Omental fat pad (tissue), 4 donors: ENCODE data around the gene NTM. TPM values are rescaled to one million over a fixed set of nuclear protein-coding genes. Genes with fewer than 3 reads are reported as not detected.

Source experiments
- ATAC-seq: fragments of 150-250 bp; one replicate; pipeline ENCODE4 v1.9.1; 2016; ENCODE audit warnings: mild to moderate bottlenecking, moderate library complexity; ENCODE audit not compliant: low FRiP score
- DNase-seq: peaks from one replicate; pipeline ENCODE4 v3.0.0-alpha.2; 2019; ENCODE audit warnings: low spot score
- total RNA-seq, 4 donors: library from RNA; depleted of rRNA; stranded (reverse); fragments of >200 nt; gene quantifications; one replicate each; pipeline ENCODE4 v1.1.0, GENCODE V29; 2016
- TF ChIP-seq, protein P1 (sequence below), 3 donors: fragments of 450-650 bp; IDR thresholded peaks; one replicate each; pipeline ENCODE4 v1.5.1; 2016 to 2017; ENCODE audit warnings: antibody characterized with exemption in 3 of 3, mild to moderate bottlenecking in 3 of 3, moderate library complexity in 2 of 3

The NTM gene
- total RNA-seq, 4 donors from 2014 or later = 0.56 to 5.5 (median 2.4) TPM

DNA sequence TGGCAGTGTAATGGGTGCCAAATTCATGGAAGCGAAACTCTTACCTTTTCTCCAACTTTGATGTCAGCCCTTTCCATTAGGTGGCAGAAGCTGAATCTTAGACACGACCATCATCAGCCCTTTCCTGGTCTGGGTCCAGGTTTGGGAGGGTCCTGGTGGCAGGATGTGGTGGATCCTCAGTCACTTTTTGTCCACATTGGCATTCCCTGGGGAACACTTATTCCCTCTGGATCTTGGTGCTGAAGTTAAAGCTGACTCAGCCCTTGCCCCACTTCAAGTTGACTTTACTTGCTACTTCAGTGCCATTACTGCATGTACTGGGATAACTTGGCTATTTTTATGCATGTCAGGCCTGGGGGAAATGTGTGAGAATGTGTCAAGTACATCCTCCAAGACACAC, 16.6 kb upstream of the NTM start:
- DNase-seq (no peak), ATAC-seq (no peak)
- TF ChIP-seq, protein P1, sequence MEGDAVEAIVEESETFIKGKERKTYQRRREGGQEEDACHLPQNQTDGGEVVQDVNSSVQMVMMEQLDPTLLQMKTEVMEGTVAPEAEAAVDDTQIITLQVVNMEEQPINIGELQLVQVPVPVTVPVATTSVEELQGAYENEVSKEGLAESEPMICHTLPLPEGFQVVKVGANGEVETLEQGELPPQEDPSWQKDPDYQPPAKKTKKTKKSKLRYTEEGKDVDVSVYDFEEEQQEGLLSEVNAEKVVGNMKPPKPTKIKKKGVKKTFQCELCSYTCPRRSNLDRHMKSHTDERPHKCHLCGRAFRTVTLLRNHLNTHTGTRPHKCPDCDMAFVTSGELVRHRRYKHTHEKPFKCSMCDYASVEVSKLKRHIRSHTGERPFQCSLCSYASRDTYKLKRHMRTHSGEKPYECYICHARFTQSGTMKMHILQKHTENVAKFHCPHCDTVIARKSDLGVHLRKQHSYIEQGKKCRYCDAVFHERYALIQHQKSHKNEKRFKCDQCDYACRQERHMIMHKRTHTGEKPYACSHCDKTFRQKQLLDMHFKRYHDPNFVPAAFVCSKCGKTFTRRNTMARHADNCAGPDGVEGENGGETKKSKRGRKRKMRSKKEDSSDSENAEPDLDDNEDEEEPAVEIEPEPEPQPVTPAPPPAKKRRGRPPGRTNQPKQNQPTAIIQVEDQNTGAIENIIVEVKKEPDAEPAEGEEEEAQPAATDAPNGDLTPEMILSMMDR (IDR thresholded peaks at IDR 0.05) = no peak

DNA sequence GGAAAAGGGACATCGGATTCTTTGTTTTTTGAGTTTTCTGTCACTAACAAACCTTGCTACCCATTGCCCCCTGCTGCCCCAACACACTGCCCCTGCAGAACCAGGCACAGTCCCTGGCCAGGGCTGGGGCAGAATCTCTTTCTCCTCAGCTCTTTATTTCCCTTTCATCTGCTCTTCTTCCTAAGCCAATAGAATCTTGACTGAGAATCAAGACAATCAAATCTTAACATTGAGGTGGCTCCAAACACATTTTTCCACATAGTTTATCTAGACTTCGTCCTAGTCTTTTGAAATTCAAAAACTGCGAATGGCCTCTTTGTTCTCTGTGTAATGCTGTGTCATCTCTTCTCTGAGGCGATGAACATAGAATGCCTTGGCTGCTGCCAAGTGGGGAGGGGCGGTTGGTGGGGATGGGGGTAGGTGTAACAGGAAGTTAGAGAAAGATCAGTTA, 16.1 kb upstream of the NTM start:
- no peak for DNase-seq
- TF ChIP-seq, protein P1 (IDR thresholded peaks at IDR 0.05) = no peak
- ATAC-seq = no peak

DNA sequence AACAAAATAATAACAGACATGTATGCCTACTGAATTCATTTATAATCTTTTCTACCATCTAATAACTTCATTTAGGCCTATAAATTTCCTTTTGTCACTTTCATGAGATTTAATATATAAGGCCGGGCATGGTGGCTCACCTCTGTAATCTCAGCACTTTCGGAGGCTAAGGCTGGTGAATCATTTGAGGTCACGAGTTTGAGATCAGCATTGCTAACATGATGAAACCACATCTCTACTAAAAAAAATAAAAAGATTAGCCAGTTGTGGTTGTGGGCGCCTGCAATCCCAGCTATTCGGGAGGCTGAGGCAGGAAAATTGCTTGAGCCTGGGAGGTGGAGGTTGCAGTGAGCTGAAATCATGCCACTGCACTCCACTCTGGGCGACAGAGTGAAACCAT, 14.2 kb upstream of the NTM start:
- DNase-seq = no peak
- ATAC-seq = no peak
- TF ChIP-seq, protein P1 (IDR thresholded peaks at IDR 0.05) = no peak

DNA sequence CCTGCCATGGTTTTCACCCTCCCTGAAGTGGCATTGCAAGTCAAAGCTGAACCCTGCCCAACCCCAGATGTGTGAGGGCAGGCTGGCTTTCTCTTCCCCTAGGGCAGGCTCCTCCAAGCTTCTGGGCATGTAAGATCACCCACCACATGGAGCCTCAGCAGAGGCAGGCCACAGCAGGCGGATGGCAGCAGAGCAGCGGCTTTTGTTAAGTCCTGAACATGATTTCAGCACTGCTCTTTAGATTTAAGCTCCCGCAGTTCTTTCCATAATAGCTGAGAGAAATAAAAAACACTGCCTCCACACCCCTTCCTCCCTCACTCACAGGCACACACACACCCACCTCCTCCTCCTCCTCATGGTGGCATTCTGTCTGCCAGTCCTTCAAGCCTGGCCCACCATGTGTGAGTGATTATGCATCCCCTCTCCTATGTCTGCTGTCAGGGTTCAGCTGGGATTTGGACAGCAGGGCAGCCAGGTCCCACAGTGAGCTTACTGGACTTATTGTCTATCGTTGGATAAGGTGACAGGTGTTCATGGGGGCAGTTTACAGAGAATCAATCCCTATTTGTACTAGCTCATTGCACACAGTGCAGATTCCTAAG, 5.0 kb upstream of the NTM start:
- no peak for ATAC-seq
- TF ChIP-seq, protein P1 (IDR thresholded peaks at IDR 0.05) = no peak
- DNase-seq = no peak

DNA sequence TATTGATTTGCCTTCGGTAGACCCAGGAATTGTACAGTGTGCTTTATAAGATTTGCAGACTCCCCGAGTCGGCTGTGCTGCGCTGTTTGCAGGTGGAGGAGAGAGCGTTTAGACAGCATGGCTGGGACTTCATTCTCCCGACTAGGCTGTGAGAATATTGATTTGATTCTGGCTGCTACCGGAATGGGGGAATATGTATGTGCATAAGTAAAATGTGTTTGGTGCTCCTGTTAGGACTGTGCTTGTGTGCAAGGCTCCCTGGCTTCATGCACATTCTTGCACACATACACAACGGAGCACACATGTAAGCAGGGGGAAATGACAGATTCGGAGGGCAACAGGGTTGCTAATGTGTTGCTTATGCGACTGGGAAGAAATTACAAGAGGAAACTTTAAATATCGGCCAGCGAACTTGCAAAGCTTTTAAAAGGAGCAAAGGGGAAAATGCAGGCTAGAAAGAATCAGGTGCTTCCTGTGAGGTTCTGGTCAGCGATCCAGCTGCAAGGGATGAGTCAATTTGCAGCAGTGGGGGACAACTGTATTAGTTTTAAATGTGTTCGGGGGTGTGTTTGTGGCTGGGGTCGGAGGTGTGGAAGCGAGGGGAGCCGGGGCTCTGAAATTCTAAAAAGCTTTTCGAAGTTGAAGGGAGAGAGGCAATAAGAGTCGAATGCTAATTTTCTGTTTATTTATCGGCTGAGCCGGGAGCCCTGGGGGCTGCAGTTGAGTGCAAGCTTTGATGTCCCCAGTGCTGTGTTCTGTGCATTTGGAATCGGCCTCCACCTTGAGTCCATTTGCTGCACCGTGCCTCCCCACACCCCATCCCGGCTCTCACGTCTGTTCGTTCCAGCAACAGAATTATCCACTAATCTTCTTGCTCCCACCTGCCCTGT, 731 bp downstream of the NTM start:
- DNase-seq = no peak
- TF ChIP-seq, protein P1 (IDR thresholded peaks at IDR 0.05) = no peak
- ATAC-seq = no peak

DNA sequence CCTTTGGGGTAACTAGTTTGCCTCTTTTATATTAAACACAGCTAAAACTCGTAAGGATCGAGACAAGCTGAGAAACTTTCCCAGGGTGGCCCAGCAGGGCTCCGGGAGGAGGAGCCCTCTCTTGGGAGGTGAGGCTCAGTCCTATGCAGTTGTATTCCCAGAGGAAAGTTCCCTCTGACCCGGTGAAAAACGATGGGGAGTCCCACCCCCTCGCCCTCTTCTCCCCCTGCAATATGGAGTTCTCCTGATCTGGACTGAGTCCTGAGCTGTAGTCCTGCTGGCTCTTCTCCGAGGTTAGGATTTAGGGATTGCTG, 1.3 kb downstream of the NTM start:
- ATAC-seq = no peak
- TF ChIP-seq, protein P1 (IDR thresholded peaks at IDR 0.05) = no peak
- no peak for DNase-seq
